ENCODE results near the gene OR1J2.

DNA sequence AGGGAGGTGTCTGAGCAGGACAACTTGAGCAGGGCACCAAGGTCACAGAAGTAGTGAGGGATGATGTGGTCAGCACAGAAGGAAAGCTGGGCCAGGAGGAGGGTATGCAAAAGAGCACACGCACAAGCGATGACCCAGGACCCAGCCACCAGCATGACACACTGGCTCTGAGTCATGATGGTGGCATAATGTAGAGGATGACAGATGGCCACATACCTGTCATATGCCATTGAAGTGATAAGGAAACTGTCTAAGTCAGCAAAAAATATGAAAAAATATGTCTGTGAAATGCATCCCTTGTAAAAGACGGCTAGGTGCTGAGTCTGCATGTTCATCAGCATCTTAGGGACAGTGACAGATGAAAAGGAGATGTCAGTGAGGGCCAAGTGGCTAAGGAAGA lies 33.3 kb upstream of the OR1J2 start:
- TF ChIP-seq, protein P1, sequence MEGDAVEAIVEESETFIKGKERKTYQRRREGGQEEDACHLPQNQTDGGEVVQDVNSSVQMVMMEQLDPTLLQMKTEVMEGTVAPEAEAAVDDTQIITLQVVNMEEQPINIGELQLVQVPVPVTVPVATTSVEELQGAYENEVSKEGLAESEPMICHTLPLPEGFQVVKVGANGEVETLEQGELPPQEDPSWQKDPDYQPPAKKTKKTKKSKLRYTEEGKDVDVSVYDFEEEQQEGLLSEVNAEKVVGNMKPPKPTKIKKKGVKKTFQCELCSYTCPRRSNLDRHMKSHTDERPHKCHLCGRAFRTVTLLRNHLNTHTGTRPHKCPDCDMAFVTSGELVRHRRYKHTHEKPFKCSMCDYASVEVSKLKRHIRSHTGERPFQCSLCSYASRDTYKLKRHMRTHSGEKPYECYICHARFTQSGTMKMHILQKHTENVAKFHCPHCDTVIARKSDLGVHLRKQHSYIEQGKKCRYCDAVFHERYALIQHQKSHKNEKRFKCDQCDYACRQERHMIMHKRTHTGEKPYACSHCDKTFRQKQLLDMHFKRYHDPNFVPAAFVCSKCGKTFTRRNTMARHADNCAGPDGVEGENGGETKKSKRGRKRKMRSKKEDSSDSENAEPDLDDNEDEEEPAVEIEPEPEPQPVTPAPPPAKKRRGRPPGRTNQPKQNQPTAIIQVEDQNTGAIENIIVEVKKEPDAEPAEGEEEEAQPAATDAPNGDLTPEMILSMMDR (IDR thresholded peaks at IDR 0.05): no peak
- no peak for TF ChIP-seq POLR2A (IDR thresholded peaks at IDR 0.05)
